ENCODE results near the gene PCBD1.

The PCBD1 gene

GRCh38 chr10:70901276-70901878 lies 13.0 kb upstream of the PCBD1 start:
- no peak for DNase-seq

- DNase-seq: no peak
Observed at GRCh38 chr10:70899096-70899495, 10.7 kb upstream of the PCBD1 start.

- DNase-seq: no peak
Observed at GRCh38 chr10:70898687-70899086, 10.3 kb upstream of the PCBD1 start.

GRCh38 chr10:70896551-70896950 lies 8.2 kb upstream of the PCBD1 start:
- no peak for DNase-seq

GRCh38 chr10:70894416-70894815 lies 6.1 kb upstream of the PCBD1 start:
- DNase-seq: no peak

- DNase-seq: no peak
Observed at GRCh38 chr10:70893227-70894006, 5.1 kb upstream of the PCBD1 start.

GRCh38 chr10:70892631-70893030 lies 4.3 kb upstream of the PCBD1 start:
- DNase-seq: no peak

GRCh38 chr10:70891627-70892026 lies 3.3 kb upstream of the PCBD1 start:
- no peak for DNase-seq

GRCh38 chr10:70890917-70891431 lies 2.6 kb upstream of the PCBD1 start:
- DNase-seq: peak; percentile 21

GRCh38 chr10:70889291-70889690 lies 926 bp upstream of the PCBD1 start:
- DNase-seq: no peak

GRCh38 chr10:70886921-70887665 lies 1.3 kb downstream of the PCBD1 start:
- no peak for DNase-seq

GRCh38 chr10:70885931-70886903 lies 2.1 kb downstream of the PCBD1 start:
- DNase-seq: no peak

GRCh38 chr10:70885481-70885880 lies 2.9 kb downstream of the PCBD1 start:
- DNase-seq: no peak

- no peak for DNase-seq
Observed at GRCh38 chr10:70884741-70885140, 3.6 kb downstream of the PCBD1 start.

- DNase-seq: peak; percentile 90
Observed at GRCh38 chr10:70880077-70880534, 8.3 kb downstream of the PCBD1 start.

GRCh38 chr10:70879207-70879606 lies 9.2 kb downstream of the PCBD1 start:
- DNase-seq: no peak

- DNase-seq: no peak
Observed at GRCh38 chr10:70874061-70874460, 14.3 kb downstream of the PCBD1 start.

- DNase-seq: no peak
Observed at GRCh38 chr10:70872291-70872690, 16.1 kb downstream of the PCBD1 start.

GRCh38 chr10:70866424-70866823 lies 21.9 kb downstream of the PCBD1 start:
- peak; percentile 75 for DNase-seq

GRCh38 chr10:70864935-70865334 lies 23.4 kb downstream of the PCBD1 start:
- DNase-seq: no peak

GRCh38 chr10:70863470-70864160 lies 24.8 kb downstream of the PCBD1 start:
- peak; percentile 41 for DNase-seq

All from OCI-M1 (cell line).